Hematopoietic multipotent progenitor cell (in vitro differentiated cells): ENCODE results near the gene NCK2. TPM values are rescaled to one million over a fixed set of nuclear protein-coding genes. Genes with fewer than 3 reads are reported as not detected.
A peak's percentile ranks its signal among the peaks of the same experiment; 100 is the strongest.

Experiments
- DNase-seq, 3 donors: peaks; one replicate each; pipeline ENCODE4 v3.0.0-alpha.2; 2011 to 2015; ENCODE audit warnings: low read depth in 2 of 3, low spot score in 2 of 3
- total RNA-seq: library from RNA; depleted of rRNA; stranded (reverse); fragments of >200 nt; gene quantifications from one replicate; pipeline ENCODE4 v1.2.3, GENCODE V29; 2012

Gene NCK2
- total RNA-seq, 1 donor, result 43.4 TPM

DNA sequence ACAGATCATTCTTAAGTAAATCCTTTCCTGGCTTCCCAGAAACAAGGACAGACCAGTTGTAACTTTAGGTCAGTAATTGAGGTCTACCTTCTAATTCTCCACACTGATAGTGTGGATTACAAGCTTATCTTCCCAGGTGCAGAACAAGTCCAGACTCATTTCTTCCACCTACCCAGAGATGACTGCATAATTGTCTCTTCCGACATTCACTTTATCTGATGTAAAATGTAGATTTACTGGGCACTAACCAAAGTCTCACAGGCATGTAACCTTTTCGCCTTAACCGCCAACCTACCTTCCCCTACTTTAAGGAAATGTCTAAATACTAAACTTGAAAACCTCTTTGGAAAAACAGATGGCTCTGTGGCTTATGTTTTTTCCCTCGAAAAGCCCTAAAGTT is 96.2 kb downstream of the NCK2 start:
- DNase-seq, result no peak

DNA sequence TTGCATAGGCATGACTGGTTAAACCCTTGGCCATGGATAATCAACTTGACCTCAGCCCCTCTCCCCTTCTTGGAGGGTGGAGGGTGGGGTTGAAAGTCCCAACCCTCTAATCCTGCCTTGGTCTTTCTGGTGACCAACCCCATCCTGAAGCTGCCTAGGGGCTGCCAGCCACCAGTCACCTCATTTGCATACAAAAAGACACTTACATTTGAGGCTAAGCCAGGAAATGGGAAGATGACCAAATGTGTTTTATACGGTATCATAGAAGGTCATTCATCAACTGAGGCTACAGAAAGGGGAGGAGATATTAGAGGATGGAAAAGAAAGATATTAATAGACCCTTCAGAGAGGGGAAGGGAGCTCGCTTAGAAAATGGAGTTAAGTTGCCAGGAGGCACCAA is 96.8 kb downstream of the NCK2 start:
- no peak for DNase-seq

DNA sequence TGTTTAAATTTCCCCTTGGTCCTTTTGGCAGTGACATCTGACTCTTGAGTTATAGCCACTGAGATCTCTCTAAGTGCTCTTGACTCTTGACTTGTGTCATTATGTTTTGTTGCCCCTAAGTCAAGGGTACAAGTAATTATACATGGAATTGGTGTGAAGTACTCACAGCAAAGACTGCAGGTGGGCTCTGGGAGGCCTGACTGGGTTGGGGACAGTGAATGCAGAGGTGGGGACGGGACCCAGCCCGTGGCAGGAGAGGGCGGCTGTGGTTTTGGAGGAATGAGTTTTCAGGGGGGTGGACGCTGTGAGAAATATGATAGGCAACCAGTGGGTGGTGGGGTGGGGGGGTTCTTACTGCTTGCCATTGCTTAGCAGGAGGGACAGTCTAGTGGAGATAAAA is 97.8 kb downstream of the NCK2 start:
- DNase-seq, result no peak

DNA sequence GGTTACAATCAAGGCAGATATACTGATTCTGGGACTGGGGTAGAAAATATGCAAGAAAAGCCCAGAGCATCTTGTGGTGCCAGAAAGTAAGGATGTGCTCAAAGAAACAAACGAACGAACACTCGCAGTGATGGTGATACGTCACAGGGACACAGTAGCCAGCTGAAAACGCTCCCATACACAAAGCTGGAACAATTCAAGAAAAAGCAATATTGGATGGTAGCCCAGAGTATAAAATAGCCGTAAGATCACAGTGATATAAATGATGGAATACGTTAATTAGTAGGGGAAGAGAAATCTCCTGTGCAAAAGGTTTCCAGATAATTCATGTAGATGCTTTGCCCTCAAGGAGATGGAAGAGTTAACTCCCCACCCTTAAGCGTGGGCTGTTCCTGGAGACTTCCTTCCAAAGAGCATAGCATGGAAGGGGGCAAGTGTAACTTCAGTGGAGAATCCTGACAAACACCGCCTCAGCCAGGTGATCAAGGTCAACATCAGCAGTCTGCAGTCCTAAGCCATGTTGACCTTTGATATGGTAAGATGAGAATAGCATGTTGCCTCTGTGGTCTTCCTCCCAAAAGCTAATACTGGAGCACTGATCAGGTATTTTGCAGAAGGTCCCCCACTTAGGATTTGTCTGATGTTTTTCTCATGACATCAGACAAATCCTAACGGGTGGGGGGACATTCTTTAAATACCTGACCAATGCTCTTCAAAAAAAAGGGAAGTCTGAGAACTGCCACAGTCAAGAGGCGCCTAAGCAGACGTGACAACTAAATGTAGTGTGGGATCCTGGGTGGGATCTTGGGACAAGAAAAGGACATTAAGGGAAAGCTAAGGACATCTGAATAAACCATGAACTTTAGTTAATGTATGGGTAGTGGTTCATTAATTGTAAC is 99.0 kb downstream of the NCK2 start:
- no peak for DNase-seq

DNA sequence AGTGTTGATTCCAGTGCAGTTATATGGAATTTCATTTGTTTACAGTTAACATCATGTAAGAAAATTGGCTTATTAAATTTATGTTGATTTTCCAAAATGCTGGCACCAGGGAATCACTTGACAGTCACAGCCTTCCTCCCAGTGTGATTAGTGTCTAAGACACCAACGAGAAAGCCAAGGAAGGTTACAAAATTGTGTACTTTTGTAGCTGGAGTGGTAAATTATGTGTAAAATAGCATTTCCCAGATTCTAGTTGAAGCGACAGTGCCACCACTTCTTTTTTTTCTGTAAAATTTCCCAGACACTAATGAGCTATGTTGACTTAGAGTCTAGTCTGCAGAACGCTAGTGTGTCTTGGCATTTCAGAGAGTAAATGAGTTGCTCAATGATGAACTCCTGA is 101.3 kb downstream of the NCK2 start:
- no peak for DNase-seq

DNA sequence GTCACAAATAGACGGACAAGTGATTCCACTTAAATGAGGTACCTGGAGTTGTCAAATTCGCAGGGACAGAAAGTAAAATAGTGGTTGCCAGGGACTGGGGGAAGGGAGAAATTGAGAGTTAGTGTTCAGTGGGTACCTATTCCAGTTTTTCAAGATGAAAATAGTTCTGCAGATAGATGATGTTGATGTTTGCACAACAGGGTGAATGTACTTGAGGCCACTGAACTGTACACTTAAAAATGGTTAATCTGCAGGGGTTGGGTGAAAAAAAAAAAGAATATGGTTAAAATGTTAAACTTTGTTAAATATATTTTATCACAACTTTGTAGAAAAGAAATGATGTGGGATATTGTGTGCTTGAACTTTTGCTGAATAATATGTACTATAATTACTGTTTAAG is 102.3 kb downstream of the NCK2 start:
- DNase-seq, result no peak

DNA sequence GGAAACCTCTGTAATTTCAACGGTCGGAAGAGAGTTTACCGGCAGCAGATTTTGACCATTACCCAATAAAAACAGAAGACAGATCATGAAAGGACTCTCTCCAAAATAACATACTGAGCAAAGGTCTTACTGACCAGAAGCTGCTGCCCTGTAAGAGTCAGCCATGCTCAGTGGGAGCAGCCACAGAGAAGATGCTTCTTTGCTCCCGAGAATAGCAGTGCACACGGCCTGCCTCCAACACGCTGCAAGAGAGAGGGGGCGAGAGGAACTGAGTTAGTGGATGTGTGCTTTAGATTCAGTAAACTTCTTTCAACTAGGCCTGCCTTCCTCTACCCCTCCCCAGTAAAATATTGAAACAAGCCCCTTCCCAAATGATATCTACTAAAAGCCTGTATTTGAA is 103.7 kb downstream of the NCK2 start:
- DNase-seq, result no peak

DNA sequence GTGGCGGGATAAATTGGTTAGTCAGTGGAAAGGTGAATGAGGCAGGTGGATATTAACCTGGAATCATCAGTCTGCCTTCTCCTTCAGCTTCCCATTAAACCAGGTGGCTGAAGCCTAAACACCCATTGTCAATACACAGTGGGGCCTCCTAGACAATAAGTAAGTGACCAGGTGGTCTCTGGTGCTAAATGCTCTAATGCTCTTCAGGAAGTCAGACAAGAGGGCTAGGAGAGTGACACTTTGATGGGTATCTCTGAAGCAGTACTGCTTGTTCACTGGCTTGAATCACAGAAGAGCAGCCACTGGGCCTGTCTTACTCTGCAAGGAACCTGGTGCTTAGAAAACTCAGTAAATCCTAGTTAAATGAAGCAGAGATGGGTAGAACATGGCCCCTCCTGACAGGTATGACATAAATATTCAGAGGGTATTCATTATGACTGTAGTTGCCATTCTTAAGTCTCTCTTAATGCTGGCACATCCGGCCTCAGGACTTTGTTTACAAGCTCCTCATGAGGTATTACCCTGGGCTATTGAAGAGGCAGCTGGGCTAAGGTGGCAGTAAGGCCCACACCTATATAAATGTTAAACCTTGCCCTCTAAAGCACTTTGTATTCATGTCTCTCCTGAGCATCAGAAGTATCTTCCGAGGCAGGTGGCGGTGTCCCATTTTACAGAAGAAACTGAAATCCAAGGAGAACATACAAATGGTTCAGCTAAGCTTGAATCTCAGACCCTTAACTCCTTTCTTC is 104.9 kb downstream of the NCK2 start:
- no peak for DNase-seq

DNA sequence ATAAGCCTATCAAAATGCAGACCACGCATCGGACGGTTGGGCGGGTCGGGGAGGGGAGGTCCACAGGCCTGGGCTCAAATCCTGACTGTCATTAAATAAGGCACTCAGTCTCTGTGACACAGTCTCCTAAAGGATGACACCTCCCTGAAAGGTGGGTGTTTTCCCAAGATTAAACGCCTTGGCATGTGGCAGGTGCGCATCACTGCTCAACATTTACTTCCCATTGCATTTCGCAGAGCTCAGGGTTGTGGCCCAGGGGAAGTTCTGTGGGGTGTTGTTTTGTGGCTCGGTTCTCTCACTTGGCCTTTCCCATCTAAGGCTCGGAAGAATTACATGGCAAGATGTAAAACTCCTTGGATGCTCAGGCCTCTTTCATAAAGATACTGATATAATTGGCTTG is 107.4 kb downstream of the NCK2 start:
- DNase-seq, result no peak

DNA sequence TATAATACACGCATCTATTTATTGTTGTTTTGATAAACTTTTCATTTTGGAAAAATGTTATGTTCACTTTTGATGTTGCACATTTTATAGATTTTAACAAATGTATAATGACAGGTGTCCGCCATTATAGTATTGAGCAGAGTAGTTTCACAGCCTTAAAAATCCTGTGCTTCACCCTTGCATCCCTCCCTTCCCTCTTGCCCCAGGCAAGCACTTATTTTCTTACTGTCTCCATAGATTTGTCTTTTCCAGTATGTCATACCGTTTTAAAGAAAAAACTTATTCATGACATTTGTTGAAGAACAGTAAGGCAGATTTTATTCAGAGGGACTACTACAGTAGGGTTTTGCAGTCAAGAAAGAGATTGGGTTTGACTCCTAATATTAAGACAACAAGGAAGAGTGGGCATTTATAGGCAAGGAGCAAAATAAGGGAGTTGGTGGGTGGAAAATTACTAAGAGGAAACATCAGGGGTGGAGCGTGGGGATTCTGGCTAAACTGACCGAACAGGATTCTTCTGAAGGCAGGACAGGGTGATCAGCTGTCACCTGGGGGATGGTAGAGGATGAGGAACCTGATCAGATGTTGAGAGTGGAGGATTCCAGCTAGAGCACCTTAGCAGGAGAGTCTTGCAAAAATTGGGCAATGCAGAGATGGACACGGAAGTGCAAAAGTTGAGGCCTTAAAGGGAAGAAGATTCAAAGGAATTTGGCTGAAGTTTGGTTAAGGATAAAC is 108.8 kb downstream of the NCK2 start:
- DNase-seq, result no peak

DNA sequence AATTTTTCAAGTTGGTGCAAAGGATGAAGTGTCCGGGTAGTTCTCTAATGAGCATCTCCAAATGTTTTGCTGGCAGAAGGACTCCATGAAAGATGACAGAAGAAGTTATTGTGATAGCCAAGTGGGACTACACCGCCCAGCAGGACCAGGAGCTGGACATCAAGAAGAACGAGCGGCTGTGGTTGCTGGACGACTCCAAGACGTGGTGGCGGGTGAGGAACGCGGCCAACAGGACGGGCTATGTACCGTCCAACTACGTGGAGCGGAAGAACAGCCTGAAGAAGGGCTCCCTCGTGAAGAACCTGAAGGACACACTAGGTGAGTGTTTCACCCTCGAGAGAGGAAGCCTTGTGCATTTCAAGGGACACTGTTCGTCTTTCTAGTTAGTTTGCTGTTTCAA is 110.3 kb downstream of the NCK2 start:
- DNase-seq, result no peak

DNA sequence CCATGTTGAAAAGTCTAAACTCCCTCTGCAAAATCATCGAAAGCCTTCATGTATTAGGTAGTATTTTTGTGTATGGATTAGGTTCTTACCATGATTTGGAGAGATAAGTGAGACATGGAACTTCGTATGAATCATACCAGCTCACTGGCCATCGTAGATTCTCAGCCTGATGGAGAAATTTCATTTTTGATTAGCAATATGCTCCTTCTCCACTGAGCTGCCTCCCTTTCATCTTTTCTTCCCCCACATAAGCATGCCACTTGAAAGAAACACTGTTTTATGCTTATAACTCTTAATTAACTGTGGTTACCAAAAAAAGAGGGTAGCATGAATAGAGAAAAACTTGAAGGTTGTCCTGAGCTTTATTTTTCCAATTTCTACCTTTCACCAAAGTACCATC is 111.9 kb downstream of the NCK2 start:
- no peak for DNase-seq

DNA sequence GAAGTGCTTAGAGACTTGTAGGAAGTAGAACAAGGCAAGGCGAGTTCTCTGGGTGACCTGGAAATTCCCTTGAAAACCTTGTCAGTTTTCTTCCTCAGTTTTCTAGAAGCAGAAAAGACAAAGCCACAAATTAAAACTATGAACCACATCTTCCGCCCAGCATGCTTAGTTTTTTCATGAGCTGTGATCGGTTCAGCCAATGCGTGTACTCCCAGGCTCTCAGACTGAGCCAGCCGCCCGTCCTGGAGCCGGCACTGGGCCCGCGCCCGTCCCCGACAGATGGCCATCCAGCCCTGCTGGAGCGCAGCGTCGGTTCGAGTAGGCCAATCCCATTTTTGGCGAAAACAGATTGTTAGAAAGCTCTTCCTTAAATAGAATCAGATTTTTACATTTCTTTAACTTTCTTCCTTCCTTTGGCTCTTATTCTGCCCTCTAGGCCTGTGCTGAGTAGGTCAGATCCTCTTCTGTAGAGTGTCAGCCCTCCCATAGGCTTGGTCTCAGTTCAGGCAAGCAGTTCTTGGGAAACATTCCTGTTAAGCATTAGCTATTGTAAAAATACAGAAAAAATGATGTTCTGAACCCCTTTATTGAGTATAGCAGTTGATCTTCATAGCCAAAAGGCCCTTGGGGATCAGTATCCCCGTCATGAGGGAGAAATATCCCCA is 112.5 kb downstream of the NCK2 start:
- DNase-seq, result no peak

DNA sequence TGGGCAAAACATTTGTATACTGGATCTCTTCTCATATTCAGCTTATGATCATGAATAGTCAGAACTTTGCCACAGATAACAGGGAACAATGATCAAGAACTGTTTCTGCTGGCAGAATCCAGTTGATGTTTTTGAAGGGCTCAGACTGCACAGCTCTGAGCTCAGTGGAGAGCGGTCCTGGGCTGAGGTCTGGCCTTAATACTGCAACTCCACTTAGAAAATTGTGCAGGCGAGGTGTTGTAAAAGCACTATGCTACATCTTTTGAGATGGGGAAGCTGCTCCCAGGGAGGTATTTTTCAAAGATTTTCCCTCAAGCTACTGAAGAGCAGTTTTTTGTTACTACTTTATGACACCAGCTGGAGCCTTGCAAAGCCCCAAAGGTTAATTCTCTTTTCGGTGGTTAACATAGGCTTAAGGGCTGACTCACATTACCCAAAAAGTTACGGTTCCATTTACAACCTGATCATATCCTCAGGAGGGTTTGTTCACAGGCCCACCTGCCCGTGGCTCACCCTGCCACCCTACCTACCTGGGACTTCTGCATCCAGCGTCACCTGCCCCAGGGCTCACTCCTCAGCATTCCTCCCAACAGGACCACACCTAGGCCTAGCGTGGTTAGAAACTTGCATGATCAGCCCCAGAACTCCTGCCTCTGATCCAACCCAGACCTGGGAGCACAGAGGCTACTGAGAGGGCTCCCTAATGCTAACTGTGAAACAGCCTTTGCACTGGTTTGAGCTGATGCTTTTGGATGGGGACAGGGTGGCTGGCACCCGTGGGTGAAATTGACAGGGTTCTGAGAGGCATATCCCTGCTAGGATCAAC is 114.4 kb downstream of the NCK2 start:
- no peak for DNase-seq

DNA sequence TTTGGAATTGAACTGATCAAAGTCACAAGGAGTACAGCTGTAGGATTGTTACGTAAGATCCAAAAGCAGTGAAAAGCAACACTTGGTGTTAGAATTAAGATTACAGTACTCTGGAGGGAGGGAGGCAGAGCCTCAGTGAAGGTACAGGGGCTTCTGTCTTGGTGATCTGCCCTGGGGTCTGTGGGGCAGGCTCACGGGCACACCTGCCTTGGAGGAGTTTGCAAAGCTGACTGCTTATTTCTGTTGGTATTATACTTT is 114.9 kb downstream of the NCK2 start:
- DNase-seq, result no peak

DNA sequence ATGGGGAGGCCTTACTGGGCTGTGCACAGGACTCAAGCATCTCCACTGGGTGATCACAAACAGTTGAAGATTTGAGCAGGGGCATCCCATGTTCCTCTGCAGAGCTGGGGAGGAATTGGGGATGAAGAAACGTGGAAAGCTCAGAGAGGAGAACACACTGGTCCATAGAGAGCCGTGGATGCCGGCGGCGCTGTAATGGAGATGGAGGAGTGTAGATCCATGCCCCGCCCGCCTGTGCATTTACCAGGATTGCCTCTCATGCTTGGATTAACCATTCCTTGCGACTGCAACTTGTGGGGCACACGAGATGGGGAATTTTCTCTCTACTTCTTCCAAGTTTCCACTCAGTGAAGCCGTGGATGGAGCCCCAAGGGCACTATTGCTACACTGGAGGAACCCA is 115.9 kb downstream of the NCK2 start:
- no peak for DNase-seq

DNA sequence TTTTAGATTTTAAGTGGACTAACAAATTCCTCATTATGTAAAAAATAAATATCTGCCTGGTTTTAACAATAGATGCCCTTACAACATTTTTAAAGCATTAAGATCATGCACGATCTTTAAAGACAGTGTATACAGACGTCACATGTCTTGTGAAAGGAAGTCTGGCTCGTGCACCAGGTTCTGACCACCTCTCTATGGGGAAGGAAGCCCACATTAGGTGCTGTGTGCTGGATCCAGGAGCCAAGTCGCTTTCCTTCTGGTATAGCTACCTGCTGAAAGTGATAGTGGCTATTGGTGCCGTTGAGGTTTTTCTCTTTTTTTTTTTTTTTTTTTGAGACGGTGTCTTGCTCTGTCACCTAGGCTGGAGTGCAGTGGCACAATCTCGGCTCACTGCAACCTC is 116.5 kb downstream of the NCK2 start:
- peak in 2 of 3 donors; percentile 9 to 29 for DNase-seq

DNA sequence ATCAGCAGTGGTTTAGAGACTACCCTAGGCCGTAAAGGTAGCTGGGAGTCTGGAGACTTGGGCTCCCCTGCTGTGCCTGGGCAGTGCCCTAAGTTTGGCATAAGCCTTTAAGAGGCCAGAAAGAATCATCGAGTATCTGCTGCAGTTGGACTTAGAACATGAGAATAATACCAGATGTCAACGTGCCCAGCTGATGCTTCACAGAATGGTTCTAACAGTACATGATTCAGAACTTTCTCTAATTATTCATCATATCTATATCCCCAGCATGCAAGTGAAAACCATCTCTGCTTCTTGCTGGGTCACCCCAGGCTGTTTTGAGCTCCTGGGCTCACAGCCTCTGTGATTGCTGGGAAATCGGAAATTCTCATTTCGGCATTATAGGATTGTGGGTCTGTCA is 118.1 kb downstream of the NCK2 start:
- no peak for DNase-seq

DNA sequence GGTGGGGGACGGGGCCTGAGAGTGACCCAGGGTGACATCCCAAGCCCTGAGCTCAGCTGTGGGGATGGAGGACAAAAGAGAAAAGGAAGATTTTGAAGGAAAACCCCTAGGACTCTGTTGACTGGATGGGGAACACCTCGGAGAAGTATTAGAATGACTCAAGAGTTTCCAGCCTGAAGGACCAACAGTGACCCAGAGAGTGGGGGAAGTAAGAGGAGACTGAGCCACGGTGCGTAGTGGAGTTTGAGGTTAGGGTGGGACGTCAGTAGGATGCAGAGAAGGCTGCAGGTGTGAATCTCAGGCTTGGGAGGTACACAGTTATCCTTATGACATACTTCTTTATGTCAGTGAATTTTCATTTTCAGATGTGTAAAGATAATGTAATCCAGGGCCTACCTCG is 119.5 kb downstream of the NCK2 start:
- DNase-seq, result no peak

DNA sequence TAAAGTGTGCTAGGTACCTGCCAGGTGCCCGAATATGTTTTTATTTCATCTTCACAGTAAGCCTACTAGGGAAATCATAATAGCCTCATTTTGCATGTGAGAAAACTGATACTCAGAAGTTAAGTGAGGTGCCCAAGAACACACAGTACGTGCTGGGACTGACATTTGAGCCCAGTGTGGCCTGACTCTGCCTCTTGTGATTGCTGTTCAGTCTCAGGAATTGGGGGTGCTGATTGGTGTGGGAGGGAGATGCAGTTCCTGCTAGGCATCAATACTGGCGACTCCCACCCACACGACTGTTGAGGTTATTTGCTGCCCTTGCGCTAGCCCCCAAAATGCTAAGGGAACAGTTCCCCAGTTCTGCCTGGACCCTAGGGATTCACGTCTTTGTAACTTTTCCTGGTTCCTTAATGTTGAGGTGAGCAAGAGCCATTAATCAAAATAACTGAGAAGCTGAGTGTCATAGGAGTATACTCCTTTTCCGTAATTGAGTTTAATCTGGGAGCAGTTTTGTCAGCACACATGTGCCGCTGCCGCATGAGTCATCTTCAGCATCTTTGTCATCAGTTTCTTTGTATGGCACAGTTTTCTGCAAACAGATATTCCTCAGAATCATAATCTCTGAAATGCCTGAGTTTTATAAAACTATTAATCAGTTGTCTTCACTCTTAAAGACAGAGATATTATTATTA is 120.7 kb downstream of the NCK2 start:
- no peak for DNase-seq
